HCT116 (cell line): Measurements from ENCODE around the gene GUCA2A. TPM values are rescaled to one million over a fixed set of nuclear protein-coding genes. Genes with fewer than 3 reads are reported as not detected.

ENCODE experiments used
- ATAC-seq: fragments of 200-7000 bp; cut with Tn5 transposase; 2 replicates; pipeline ENCODE4 v1.9.1; 2020; ENCODE audit warnings: mild to moderate bottlenecking, moderate library complexity
- BruUV-seq: library from RNA; stranded (reverse); fragments of 400-500 nt; replicated peaks from 2 replicates; lab custom pipeline; 2021; lab: Mats Ljungman, UMichigan
- CTCF ChIA-PET: fragments of 300-600 bp; sonication (Branson Sonifier 250); formaldehyde crosslinking; loops from one replicate; lab custom pipeline; 2021; ENCODE audit warnings: antibody characterized with exemption; lab: Charles Lee
- POLR2A ChIA-PET: fragments of 300-600, 350-600 bp; sonication (Branson Sonifier 250); formaldehyde crosslinking; loops from one replicate; lab custom pipeline; 2021; ENCODE audit warnings: antibody characterized with exemption; lab: Charles Lee
- RAD21 ChIA-PET, 2 experiments: fragments of 300-600 bp; sonication (Branson Sonifier 250); formaldehyde crosslinking; loops; one replicate each; lab custom pipeline; 2023; ENCODE audit warnings: low total read pairs in 2 of 2; ENCODE audit not compliant: uncharacterized antibody in 2 of 2, unreplicated experiment in 2 of 2, low non-redundant PET in 1 of 2; lab: Charles Lee
- DNase-seq: peaks from one replicate; pipeline ENCODE4 v3.0.0-alpha.2; 2010; ENCODE audit warnings: low read depth, low spot score
- H2AFZ ChIP-seq: fragments of 200-600 bp; shearing (Covaris generic), sonication (generic); 2 replicates; pipeline ENCODE4 v1.6.1; 2017; ENCODE audit warnings: low read depth, mixed run types, mixed read lengths, antibody characterized with exemption, low read length; ENCODE audit not compliant: poor library complexity, severe bottlenecking
- H3K27ac ChIP-seq: 2 replicates; pipeline ENCODE4 v1.5.1; 2012; ENCODE audit warnings: low read depth, low read length
- H3K27me3 ChIP-seq: fragments of 200-600 bp; sonication (generic); 2 replicates; pipeline ENCODE4 v1.6.1; 2016; ENCODE audit warnings: mixed run types, low read length, mixed read lengths; ENCODE audit not compliant: insufficient read depth
- H3K36me3 ChIP-seq, 2 experiments: fragments of 200-500 bp in 1 of 2; fragments of 200-600 bp in 1 of 2; sonication (Bioruptor generic) in 1 of 2; sonication (generic) in 1 of 2; 2 replicates each; pipeline versions ENCODE4 v1.5.1 to v1.6.1; 2014 to 2016; ENCODE audit warnings: low read length in 2 of 2, inconsistent platforms in 1 of 2, mixed read lengths in 1 of 2, mixed run types in 1 of 2; ENCODE audit not compliant: insufficient read depth in 2 of 2, control insufficient read depth in 1 of 2
- H3K4me1 ChIP-seq, 2 experiments: fragments of 200-600 bp in 1 of 2; sonication (generic) in 1 of 2; 2 replicates each; pipeline versions ENCODE4 v1.5.1 to v1.6.1; 2012 to 2017; ENCODE audit warnings: low read length in 2 of 2, inconsistent platforms in 1 of 2, mild to moderate bottlenecking in 1 of 2, mixed read lengths in 1 of 2, mixed run types in 1 of 2, moderate library complexity in 1 of 2; ENCODE audit not compliant: insufficient read depth in 2 of 2, control insufficient read depth in 1 of 2
- H3K4me2 ChIP-seq: fragments of 200-600 bp; sonication (generic); 2 replicates; pipeline ENCODE4 v1.6.1; 2017; ENCODE audit warnings: mixed run types, low read length, mixed read lengths
- H3K4me3 ChIP-seq, 2 experiments: fragments of 200-600 bp in 1 of 2; sonication (generic) in 1 of 2; replicated peaks in 1 of 2; 2 replicates each; pipeline ENCODE4 v1.5.1; 2011 to 2016; ENCODE audit warnings: low read length in 2 of 2, control low read depth in 1 of 2, low read depth in 1 of 2, mild to moderate bottlenecking in 1 of 2, mixed read lengths in 1 of 2, mixed run types in 1 of 2
- H3K79me2 ChIP-seq: fragments of 200-600 bp; sonication (generic); 2 replicates; pipeline ENCODE4 v1.6.1; 2017; ENCODE audit warnings: mild to moderate bottlenecking, mixed run types, low read length, moderate library complexity, mixed read lengths; ENCODE audit not compliant: insufficient read depth
- H3K9ac ChIP-seq: fragments of 200-600 bp; sonication (generic); 2 replicates; pipeline ENCODE4 v1.6.1; 2016; ENCODE audit warnings: low read length, mixed read lengths
- H3K9me2 ChIP-seq: fragments of 200-600 bp; sonication (generic), shearing (Covaris generic); 2 replicates; pipeline ENCODE4 v1.6.1; 2017; ENCODE audit warnings: mixed run types, mild to moderate bottlenecking, moderate library complexity; ENCODE audit not compliant: insufficient read depth
- H3K9me3 ChIP-seq, 2 experiments: fragments of 200-500 bp in 1 of 2; fragments of 200-600 bp in 1 of 2; sonication (Bioruptor generic) in 1 of 2; sonication (generic) in 1 of 2; 2 replicates each; pipeline ENCODE4 v1.6.1; 2014 to 2017; ENCODE audit warnings: low read length in 2 of 2, mixed read lengths in 2 of 2, inconsistent platforms in 1 of 2, low read depth in 1 of 2, mild to moderate bottlenecking in 1 of 2, mixed run types in 1 of 2, moderate library complexity in 1 of 2; ENCODE audit not compliant: control insufficient read depth in 1 of 2, insufficient read depth in 1 of 2
- H4K20me1 ChIP-seq: fragments of 200-600 bp; sonication (generic), shearing (Covaris generic); 2 replicates; pipeline ENCODE4 v1.6.1; 2017; ENCODE audit warnings: mixed run types, mild to moderate bottlenecking, moderate library complexity; ENCODE audit not compliant: insufficient read depth
- ATF3 ChIP-seq: IDR thresholded peaks from 2 replicates; pipeline ENCODE4 v1.6.1; 2012
- CEBPB ChIP-seq: IDR thresholded peaks from 2 replicates; pipeline ENCODE4 v1.6.1; 2012; ENCODE audit warnings: low read depth
- EGR1 ChIP-seq: IDR thresholded peaks from 2 replicates; pipeline ENCODE4 v1.6.1; 2012; ENCODE audit warnings: low read depth
- EZH2 ChIP-seq: fragments of 200-600 bp; sonication (generic); IDR thresholded peaks from 2 replicates; pipeline ENCODE4 v1.6.1; 2017; ENCODE audit warnings: antibody characterized with exemption, mixed run types
- JUND ChIP-seq: IDR thresholded peaks from 2 replicates; pipeline ENCODE4 v1.6.1; 2012
- POLR2A ChIP-seq: IDR thresholded peaks from 2 replicates; pipeline ENCODE4 v1.7.0; 2011; ENCODE audit warnings: borderline replicate concordance; ENCODE audit not compliant: insufficient read depth, insufficient read length; ENCODE audit errors: extremely low read depth
- RAD21 ChIP-seq: IDR thresholded peaks from 2 replicates; pipeline ENCODE4 v1.6.1; 2012; ENCODE audit warnings: low read depth, mild to moderate bottlenecking
- SP1 ChIP-seq: IDR thresholded peaks from 2 replicates; pipeline ENCODE4 v1.6.1; 2012; ENCODE audit warnings: low read depth
- SRF ChIP-seq: IDR thresholded peaks from 2 replicates; pipeline ENCODE4 v1.6.1; 2012; ENCODE audit warnings: low read depth
- ZBTB33 ChIP-seq: IDR thresholded peaks from 2 replicates; pipeline ENCODE4 v1.6.1; 2011; ENCODE audit warnings: mild to moderate bottlenecking, low read length, moderate library complexity; ENCODE audit not compliant: insufficient replicate concordance; ENCODE audit errors: extremely low read depth
- ZFX ChIP-seq: fragments of 450-650 bp; IDR thresholded peaks from 2 replicates; pipeline ENCODE4 v1.6.1; 2017
- ZNF274 ChIP-seq: fragments of 200-500 bp; sonication (Bioruptor generic); IDR thresholded peaks from 2 replicates; pipeline ENCODE4 v1.6.1; 2014; ENCODE audit warnings: mild to moderate bottlenecking, low read depth, low read length, inconsistent platforms
- intact Hi-C: fragments of 100-400 bp; cut with micrococcal nuclease; formaldehyde crosslinking; loops from 2 replicates; pipeline ENCODE4 v1.10.0; 2022
- total RNA-seq: library from RNA; stranded (reverse); gene quantifications from one replicate; pipeline ENCODE4 v1.2.1, GENCODE V29; 2021; ENCODE audit not compliant: unreplicated experiment
- TF ChIP-seq, protein P1 (sequence below): IDR thresholded peaks from 2 replicates; pipeline ENCODE4 v1.6.1; 2012

Gene GUCA2A
- total RNA-seq, 1 experiment from 2014 or later = not detected

GRCh38 chr1:42133809-42134526 lies 30.6 kb downstream of the GUCA2A start:
- Histone ChIP-seq H3K27me3 (no peaks in the 10 kb centered on the region), H3K9ac (no peak overlapping the region), H3K4me2 (no peak overlapping the region), H3K79me2 (no peaks in the 10 kb centered on the region), H3K4me1 (no peaks in the 10 kb centered on the region), H3K9me3 (no peaks in the 10 kb centered on the region), H2AFZ (no peak overlapping the region), H3K4me3 (no peak overlapping the region), H3K9me2 (no peaks in the 10 kb centered on the region), H3K27ac (no peak overlapping the region), H4K20me1 (no peaks in the 10 kb centered on the region), H3K36me3 (no peaks in the 10 kb centered on the region)
- POLR2A ChIA-PET = no interaction called here
- BruUV-seq = no TSS peak
- ATAC-seq (no peak), DNase-seq (no peak)
- TF ChIP-seq EZH2 (no peak), ZBTB33 (no peak), CEBPB (no peak), SP1 (no peak), ATF3 (no peak), JUND (no peak), RAD21 (no peak)
- intact Hi-C loops = no loop called here
- RAD21 ChIA-PET = no interaction called here
- CTCF ChIA-PET = no interaction called here

DNA sequence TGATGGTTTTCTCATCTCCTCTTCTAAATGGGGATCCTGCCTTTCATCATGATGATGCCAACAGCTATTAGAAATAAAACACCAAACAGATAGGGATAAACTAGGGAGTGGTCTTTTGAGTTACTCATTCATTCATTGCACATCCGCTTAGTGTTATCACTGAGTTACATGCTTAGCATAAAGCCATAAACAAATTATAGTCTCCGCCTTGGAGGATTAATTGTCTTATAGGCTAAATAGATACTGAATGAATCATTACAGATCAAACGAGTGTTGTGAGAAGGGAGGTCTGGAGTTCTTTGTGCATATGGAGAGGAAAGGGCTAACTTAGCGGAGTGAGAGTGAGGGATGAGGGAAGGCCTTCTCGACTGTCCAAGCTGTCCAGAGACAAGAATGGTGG lies 31.2 kb downstream of the GUCA2A start:
- Histone ChIP-seq H2AFZ (no peak overlapping the region), H4K20me1 (no peaks in the 10 kb centered on the region), H3K27ac (no peak overlapping the region), H3K27me3 (no peaks in the 10 kb centered on the region), H3K4me1 (no peaks in the 10 kb centered on the region), H3K9me2 (no peaks in the 10 kb centered on the region), H3K4me2 (no peak overlapping the region), H3K79me2 (no peaks in the 10 kb centered on the region), H3K9me3 (no peaks in the 10 kb centered on the region), H3K4me3 (no peak overlapping the region), H3K36me3 (no peaks in the 10 kb centered on the region), H3K9ac (no peak overlapping the region)
- intact Hi-C loops = no loop called here
- ATAC-seq (no peak), DNase-seq (no peak)
- POLR2A ChIA-PET = no interaction called here
- CTCF ChIA-PET = no interaction called here
- RAD21 ChIA-PET = no interaction called here
- BruUV-seq = no TSS peak
- TF ChIP-seq ZNF274 (no peak), POLR2A (no peak), JUND (no peak), ZFX (no peak), SRF (no peak), SP1 (no peak), CEBPB (no peak), ZBTB33 (no peak), EGR1 (no peak), ATF3 (no peak)
- TF ChIP-seq, protein P1, sequence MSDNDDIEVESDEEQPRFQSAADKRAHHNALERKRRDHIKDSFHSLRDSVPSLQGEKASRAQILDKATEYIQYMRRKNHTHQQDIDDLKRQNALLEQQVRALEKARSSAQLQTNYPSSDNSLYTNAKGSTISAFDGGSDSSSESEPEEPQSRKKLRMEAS = no peak
